Breast epithelium (tissue), 3 donors: Measurements from ENCODE around the gene NCOA1.

Experiments
- CTCF ChIP-seq, 3 donors: fragments of 450-650 bp; IDR thresholded peaks; one replicate each; pipeline ENCODE4 v1.5.1; 2016 to 2017; ENCODE audit warnings: antibody characterized with exemption in 3 of 3, mild to moderate bottlenecking in 3 of 3, moderate library complexity in 3 of 3
- POLR2AphosphoS5 ChIP-seq, 3 donors: sonication (generic); formaldehyde crosslinking; IDR thresholded peaks; one replicate each; pipeline ENCODE4 v1.6.1; 2017; ENCODE audit warnings: antibody characterized with exemption in 3 of 3

GRCh38 chr2:24538720-24539119 lies 47.7 kb downstream of the NCOA1 start:
- no peak for TF ChIP-seq CTCF (IDR thresholded peaks at IDR 0.05)
- no peak for TF ChIP-seq POLR2AphosphoS5 (IDR thresholded peaks at IDR 0.05)
